Lower leg skin (tissue), 3 donors: Measurements from ENCODE around the gene APOBEC4.

Source experiments
- POLR2A ChIP-seq, 2 donors: fragments of 450-650 bp; IDR thresholded peaks; one replicate each; pipeline ENCODE4 v1.6.1; 2016 to 2017; ENCODE audit warnings: antibody characterized with exemption in 2 of 2, mild to moderate bottlenecking in 1 of 2, moderate library complexity in 1 of 2
- TF ChIP-seq, protein P1 (sequence below), 3 donors: fragments of 450-650 bp; IDR thresholded peaks; one replicate each; pipeline ENCODE4 v1.5.1; 2016; ENCODE audit warnings: antibody characterized with exemption in 3 of 3, mild to moderate bottlenecking in 3 of 3, moderate library complexity in 2 of 3

DNA sequence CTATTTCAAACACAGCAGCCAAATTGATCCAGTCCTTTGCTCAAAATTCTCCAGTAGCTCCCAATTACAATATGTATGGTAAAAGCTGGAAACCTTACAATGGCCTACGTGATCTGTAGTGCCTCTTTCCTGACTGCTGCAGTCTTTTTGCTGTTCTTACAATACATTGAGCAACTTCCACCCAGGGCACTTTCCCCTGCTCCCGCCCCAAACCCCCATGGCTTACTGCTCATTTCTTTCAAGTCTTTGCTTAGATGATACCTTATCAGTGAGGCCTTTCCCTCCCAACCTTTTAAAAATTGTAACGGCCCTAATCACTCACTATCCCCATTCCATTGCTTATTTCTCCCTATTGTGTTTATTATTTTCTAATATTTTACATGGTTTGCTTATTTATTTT lies 43.9 kb upstream of the APOBEC4 start:
- TF ChIP-seq, protein P1, sequence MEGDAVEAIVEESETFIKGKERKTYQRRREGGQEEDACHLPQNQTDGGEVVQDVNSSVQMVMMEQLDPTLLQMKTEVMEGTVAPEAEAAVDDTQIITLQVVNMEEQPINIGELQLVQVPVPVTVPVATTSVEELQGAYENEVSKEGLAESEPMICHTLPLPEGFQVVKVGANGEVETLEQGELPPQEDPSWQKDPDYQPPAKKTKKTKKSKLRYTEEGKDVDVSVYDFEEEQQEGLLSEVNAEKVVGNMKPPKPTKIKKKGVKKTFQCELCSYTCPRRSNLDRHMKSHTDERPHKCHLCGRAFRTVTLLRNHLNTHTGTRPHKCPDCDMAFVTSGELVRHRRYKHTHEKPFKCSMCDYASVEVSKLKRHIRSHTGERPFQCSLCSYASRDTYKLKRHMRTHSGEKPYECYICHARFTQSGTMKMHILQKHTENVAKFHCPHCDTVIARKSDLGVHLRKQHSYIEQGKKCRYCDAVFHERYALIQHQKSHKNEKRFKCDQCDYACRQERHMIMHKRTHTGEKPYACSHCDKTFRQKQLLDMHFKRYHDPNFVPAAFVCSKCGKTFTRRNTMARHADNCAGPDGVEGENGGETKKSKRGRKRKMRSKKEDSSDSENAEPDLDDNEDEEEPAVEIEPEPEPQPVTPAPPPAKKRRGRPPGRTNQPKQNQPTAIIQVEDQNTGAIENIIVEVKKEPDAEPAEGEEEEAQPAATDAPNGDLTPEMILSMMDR (IDR thresholded peaks at IDR 0.05): no peak
- no peak for TF ChIP-seq POLR2A (IDR thresholded peaks at IDR 0.05)
